Nephron progenitor cell (in vitro differentiated cells): ENCODE data around the gene FAIM.

ENCODE experiments used
- DNase-seq: peaks from one replicate; pipeline ENCODE4 v3.0.0; 2021
- H3K27ac Mint-ChIP-seq: 2 replicates; pipeline ENCODE4 v1.8.0; 2021; ENCODE audit warnings: mild to moderate bottlenecking, moderate library complexity, mixed read lengths
- H3K27me3 Mint-ChIP-seq: 2 replicates; pipeline ENCODE4 v1.8.0; 2021; ENCODE audit warnings: mild to moderate bottlenecking, low read depth, mixed read lengths; ENCODE audit not compliant: poor library complexity
- H3K36me3 Mint-ChIP-seq: 2 replicates; pipeline ENCODE4 v1.8.0; 2021; ENCODE audit warnings: low read depth, mixed read lengths
- H3K4me1 Mint-ChIP-seq: 2 replicates; pipeline ENCODE4 v1.8.0; 2021; ENCODE audit warnings: mixed read lengths
- H3K4me3 Mint-ChIP-seq: 2 replicates; pipeline ENCODE4 v1.8.0; 2021; ENCODE audit warnings: mild to moderate bottlenecking, moderate library complexity, mixed read lengths
- H3K9me3 Mint-ChIP-seq: 2 replicates; pipeline ENCODE4 v1.8.0; 2021; ENCODE audit warnings: mild to moderate bottlenecking, moderate library complexity, mixed read lengths
- CTCF ChIP-seq: fragments of 200-600 bp; sonication (generic); IDR thresholded peaks from 2 replicates; pipeline ENCODE4 v1.5.0; 2021; ENCODE audit warnings: antibody characterized with exemption

Gene FAIM

GRCh38 chr3:138646008-138646407 lies 37.4 kb downstream of the FAIM start:
- peaks cover 80% of the 10 kb centered on the region for H3K36me3 Mint-ChIP-seq
- no peak overlapping the region for H3K4me3 Mint-ChIP-seq
- H3K9me3 Mint-ChIP-seq, result peaks cover 87% of the 10 kb centered on the region
- H3K4me1 Mint-ChIP-seq, result no peaks in the 10 kb centered on the region
- H3K27ac Mint-ChIP-seq, result no peak overlapping the region
- no peak for TF ChIP-seq CTCF
- H3K27me3 Mint-ChIP-seq, result peaks cover 8% of the 10 kb centered on the region
- no peak for DNase-seq

GRCh38 chr3:138646513-138646912 lies 37.9 kb downstream of the FAIM start:
- no peaks in the 10 kb centered on the region for H3K4me1 Mint-ChIP-seq
- H3K4me3 Mint-ChIP-seq, result no peak overlapping the region
- peaks cover 84% of the 10 kb centered on the region for H3K36me3 Mint-ChIP-seq
- H3K9me3 Mint-ChIP-seq, result peaks cover 85% of the 10 kb centered on the region
- TF ChIP-seq CTCF, result no peak
- H3K27me3 Mint-ChIP-seq, result peaks cover 8% of the 10 kb centered on the region
- no peak overlapping the region for H3K27ac Mint-ChIP-seq
- DNase-seq, result no peak

GRCh38 chr3:138649134-138649533 lies 40.6 kb downstream of the FAIM start:
- Mint-ChIP-seq H3K27me3 (peaks cover 5% of the 10 kb centered on the region), H3K4me1 (no peaks in the 10 kb centered on the region), H3K9me3 (peaks cover 61% of the 10 kb centered on the region), H3K4me3 (no peak overlapping the region), H3K36me3 (peaks cover 85% of the 10 kb centered on the region), H3K27ac (no peak overlapping the region)
- DNase-seq, result no peak
- TF ChIP-seq CTCF, result no peak

GRCh38 chr3:138653567-138653966 lies 45.0 kb downstream of the FAIM start:
- TF ChIP-seq CTCF, result no peak
- H3K36me3 Mint-ChIP-seq, result peaks cover 85% of the 10 kb centered on the region
- DNase-seq, result no peak
- peaks cover 3% of the 10 kb centered on the region for H3K27me3 Mint-ChIP-seq
- H3K27ac Mint-ChIP-seq, result no peak overlapping the region
- H3K4me3 Mint-ChIP-seq, result no peak overlapping the region
- no peaks in the 10 kb centered on the region for H3K4me1 Mint-ChIP-seq
- H3K9me3 Mint-ChIP-seq, result peaks cover 19% of the 10 kb centered on the region

GRCh38 chr3:138657508-138657907 lies 48.9 kb downstream of the FAIM start:
- Mint-ChIP-seq H3K36me3 (peaks cover 76% of the 10 kb centered on the region), H3K9me3 (no peaks in the 10 kb centered on the region), H3K27ac (no peak overlapping the region), H3K4me3 (no peak overlapping the region), H3K27me3 (peaks cover 3% of the 10 kb centered on the region), H3K4me1 (no peaks in the 10 kb centered on the region)
- no peak for DNase-seq
- no peak for TF ChIP-seq CTCF

- Mint-ChIP-seq H3K9me3 (peaks cover 2% of the 10 kb centered on the region), H3K4me3 (no peak overlapping the region), H3K27ac (no peak overlapping the region), H3K4me1 (peaks cover 34% of the 10 kb centered on the region), H3K27me3 (no peaks in the 10 kb centered on the region), H3K36me3 (peaks cover 70% of the 10 kb centered on the region)
- no peak for TF ChIP-seq CTCF
- no peak for DNase-seq
Observed at GRCh38 chr3:138668107-138668506, 59.5 kb downstream of the FAIM start.
